DMS 273 (cell line): Measurements from ENCODE around the gene FN1.
"Not testable (repeated sequence)": the region's sequence is repeated elsewhere in the genome, so short reads cannot be mapped to it uniquely, and the experiment has no call there.

ENCODE experiments used
- DNase-seq: peaks from one replicate; lab custom pipeline; 2025; ENCODE audit not compliant: unreplicated experiment; lab: John Stamatoyannopoulos, UW

FN1 gene

DNA sequence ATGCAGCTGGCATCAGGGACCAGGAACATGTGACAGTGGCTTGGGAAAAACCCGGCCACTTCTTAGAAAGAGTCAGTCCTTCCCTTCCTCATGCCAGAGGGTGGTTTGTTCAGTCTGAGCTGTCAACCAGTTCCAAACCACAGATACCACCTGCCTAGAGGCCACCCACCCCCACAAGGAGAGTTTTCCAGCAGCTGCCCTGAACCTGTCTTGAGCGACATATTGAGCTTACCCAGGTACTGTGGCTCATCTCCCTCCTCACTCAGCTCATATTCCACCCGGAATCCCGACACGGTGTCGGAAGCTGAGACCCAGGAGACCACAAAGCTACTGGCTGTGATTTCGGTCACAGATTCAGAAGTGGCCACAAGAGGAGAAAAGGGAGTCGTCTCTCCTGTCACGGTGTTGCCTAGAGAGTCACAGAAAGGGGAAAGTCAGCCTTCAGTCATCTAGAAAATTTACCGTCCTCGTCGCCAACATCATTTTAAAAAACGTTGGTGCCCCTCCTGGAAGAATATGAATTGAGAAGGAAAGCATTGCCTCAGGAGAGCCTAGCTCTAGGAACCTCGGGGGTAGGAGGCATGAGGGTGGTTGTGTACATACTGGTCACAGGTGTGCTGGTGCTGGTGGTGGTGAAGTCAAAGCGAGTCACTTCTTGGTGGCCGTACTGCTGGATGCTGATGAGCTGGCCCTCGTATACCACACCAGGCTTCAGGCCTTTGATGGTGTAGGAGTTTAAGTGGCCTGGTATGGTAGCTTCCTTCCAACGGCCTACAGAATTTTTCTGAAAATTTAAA, 26.3 kb downstream of the FN1 start:
- no peak for DNase-seq

DNA sequence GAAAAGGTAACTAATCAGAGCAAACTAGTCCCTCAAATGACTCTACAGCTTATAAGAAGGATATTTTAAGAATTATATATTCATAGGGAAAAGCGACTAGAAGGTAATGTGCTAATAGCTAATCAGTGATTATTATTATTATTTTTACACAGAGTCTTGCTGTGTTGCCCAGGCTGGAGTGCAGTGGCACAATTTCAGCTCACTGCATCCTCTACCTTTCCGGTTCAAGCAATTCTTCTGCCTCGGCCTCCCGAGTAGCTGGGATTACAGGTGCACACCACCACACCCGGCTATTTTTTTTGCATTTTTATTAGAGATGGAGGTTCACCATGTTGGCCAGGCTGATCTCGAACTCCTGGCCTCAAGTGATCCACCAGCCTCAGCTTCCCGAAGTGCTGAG, 27.4 kb downstream of the FN1 start:
- not testable (repeated sequence) for DNase-seq

DNA sequence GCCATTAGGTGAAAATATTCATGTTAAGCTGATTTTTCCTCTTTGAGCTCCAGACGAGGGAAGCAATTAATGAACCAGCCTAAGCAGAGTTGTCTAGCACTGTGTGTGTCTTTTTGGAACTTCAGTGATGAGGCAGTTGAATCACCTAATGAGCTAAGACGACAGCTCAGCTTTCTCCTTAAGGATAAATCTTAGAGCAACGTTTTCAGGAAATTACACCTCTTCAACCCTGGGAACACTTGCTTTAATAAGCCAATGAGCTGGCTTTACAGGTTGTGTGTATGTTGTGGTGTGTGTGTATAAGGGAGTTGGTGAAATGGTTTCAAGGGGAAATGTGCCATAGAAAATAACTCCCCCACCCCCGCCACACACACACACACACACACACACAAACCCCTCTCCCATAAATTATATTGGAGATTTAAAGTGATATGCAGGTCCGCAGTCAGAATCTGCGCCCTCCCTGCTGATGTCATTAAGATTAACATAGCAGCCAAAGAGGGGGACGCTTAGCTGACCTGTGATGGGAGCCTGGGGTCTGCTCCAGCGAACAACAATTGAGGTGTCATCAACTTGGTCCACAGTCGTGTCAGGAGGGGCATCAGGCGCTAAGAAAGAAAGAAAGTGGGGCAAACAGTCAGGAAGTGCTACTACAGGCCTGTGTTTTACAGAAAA, 28.1 kb downstream of the FN1 start:
- no peak for DNase-seq

DNA sequence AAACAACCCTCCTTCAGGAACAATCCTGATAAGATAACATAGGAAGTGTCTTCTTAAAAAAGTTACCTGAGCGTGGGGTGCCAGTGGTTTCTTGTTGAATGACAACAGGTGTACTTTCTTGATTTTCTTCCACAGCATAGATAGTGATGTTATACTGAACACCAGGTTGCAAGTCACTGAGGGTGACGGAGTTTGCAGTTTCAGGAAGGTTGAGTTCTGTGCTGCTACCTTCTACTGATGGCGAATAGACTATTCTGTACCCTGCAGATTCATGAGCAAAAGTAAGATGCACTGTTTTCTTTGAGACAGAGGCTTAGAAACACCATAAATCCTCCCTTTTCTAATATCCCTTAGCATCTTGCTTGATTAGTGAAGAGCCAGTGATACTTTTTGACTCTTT, 28.8 kb downstream of the FN1 start:
- DNase-seq, result no peak

DNA sequence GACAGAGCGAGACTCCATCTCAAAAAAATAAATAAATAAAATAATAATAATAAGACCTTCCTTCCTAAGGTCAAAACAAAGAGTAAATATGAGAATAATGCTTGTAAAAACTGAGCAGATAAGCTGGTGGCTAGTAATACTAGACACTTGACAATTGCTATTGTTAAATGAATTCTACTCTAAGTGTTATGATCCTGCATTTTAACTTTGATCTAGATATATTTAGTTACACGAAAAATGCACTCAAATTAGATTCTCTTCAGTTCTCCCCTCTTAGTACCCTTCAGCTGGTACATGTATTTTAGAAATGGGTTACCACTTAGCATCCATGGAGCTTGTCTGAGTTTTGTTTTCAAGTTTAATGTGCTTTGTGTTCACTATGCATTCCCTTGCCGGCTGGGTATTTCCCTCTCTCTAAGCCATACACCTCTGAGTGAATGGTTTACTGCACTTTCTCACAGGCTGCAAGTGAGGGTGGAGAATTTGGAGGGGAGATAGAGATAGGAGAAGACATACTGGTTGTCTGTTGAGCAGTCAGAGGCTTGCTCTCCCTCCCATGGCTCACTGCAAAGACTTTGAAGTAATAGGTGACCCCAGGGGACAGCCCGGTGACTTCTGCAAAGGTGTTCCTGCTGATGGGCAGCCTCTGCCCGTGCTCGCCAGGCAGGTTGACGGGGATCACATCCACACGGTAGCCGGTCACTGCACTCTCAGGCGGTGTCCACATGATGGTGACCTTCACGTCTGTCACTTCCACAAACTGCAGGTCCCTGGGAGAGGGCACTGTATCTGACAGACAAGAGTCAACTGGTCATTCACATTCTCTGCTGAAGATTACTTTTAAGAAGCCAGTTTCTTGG, 29.9 kb downstream of the FN1 start:
- no peak for DNase-seq

DNA sequence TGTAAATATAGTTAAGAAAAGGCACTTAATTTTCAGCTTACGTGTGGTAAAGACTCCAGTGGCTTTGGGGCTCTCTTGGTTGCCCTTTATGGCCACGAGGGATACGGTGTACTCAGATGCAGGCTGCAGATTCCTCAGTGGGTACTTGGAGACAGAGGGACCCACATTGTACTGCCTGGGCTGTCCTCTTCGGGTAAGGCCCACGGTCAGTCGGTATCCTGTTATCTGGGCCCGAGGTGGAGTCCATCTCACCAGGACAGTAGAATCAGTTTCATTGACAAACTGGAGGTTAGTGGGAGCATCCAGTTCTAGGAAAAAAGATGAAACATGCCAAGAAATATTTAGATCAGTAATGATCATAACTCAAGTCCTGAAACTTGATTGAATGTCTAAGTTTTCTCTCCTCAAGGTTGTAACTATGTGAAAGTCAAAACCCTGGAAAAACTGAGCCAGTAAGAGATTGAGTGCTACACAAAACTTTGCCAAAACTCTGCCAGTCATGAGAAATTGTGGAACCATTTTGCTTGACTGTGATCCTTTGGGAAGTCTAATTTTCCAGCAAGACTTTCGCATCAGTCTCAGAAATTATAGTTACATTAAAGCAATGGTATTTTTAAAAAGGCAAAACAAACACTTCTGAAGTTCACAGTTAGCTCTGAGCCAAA, 31.4 kb downstream of the FN1 start:
- DNase-seq, result no peak

DNA sequence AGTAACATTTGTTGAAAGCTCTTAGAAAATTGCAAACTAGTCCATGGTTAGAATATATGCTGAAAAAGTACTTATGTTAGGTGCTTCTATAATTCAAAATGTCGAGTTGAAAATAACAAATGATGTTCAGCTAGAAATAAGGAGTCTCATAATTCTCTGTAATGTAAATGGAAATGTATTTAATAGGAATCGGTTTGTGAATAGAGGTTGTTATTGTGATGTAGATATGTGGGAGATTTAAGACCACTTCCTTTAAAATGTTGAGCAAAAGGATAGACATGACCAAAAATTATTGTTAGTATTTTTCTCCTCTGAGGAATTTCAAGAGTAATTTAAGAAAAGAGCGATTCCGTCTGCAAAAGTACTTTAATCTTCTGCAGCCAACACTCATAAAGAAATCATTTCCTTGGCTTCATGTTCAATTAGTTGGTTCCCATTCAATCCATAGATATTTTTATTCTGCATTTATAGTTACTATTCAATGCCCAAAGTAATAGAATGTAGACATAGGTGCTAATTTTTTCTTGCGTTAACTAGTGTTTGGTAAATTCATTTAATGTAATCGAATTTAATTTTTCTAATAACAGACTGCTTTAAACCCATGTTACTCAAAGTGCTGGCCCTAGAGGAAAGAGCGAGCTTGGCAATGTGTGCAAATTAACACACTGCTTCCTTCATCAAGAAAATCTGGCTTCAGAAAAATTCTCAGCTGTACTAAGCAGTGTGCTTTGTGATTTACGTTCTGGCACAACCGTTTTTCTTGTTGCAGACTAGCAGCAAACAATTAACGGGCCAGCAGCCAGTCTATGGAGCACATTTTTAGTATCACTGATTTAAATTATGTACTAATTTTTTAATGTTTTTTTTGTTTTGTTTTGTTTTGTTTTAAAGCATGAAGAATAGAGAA, 32.2 kb downstream of the FN1 start:
- no peak for DNase-seq

DNA sequence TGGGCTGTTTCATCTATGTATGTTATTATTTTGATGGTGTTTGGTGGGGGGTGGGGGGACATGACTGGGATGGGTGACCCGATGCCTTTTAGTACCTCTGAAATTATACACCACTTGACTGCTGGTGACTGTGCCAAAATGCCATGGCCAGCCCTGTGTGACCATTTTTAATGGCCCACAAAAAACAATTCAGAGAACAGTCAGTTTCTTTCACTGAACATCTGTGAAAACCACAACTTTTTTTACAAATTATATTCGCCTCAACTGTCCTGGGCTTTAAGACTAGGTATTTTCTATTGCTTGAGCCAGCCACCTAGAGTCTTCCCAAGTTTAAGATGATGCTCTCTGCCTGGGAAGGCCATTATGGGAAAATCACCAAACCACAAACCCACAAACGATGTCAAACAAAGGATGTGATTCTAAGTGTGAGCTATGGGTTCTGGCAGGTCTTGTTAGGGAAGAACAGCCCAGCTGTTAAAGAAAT, 33.9 kb downstream of the FN1 start:
- DNase-seq, result no peak

DNA sequence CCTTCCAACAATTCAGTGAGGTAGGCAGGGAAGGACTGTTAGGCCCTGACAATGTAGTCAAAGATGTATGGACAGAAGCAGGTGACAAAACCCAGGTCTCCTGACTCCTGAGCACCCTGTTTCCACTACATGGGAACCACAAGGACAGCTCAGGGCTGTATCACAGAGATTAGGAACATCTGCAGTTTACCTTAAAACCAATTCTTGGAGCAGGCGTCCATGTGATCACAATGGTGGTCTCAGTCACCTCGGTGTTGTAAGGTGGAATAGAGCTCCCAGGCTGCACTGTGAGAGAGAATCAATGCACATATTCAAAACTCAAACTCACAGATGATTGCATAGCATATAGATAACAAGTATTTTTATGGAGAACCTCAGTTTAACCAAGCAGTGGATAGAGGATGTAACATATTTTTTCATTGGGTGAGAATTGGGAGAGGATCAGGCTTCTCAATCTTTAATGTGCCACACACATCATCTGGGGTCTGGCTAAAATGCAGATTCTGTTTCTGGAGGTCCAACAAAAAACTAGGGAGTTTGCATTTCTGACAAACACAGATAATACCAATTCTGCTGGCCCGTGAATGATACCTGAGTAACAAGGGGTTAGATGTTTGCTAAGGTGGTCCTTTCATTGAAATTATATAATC, 36.7 kb downstream of the FN1 start:
- no peak for DNase-seq

DNA sequence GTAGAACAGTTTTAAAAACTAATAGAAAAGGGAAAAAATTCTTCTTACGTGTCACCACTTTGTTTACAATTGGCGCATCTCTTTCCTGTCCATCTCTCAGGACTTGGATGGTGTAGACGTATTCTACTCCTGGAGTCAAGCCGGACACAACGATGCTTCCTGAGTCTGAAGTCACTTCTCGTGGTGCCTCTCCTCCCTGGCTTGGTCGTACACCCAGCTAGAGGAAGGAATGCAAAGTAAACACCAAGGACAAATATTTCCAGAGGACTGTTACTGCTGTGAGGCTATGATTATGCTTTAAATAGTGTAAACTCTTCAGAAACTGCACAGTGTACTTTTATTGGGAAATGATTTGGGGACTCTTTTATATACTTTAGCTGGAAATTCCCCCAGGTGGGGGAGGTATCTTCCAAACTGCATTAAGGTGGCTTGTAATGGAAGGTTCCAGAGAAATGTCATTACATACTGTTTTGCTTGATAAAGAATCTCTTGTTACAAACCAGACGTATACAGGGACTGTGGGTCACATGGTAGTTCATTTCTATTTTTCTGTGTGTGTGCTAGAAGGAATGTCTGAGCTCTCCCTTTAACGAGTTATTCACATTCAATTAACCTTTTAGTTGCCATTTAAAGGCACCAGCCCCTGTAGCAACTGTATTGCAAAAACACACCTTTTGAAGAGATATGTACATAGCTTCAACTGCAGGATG, 38.1 kb downstream of the FN1 start:
- no peak for DNase-seq

DNA sequence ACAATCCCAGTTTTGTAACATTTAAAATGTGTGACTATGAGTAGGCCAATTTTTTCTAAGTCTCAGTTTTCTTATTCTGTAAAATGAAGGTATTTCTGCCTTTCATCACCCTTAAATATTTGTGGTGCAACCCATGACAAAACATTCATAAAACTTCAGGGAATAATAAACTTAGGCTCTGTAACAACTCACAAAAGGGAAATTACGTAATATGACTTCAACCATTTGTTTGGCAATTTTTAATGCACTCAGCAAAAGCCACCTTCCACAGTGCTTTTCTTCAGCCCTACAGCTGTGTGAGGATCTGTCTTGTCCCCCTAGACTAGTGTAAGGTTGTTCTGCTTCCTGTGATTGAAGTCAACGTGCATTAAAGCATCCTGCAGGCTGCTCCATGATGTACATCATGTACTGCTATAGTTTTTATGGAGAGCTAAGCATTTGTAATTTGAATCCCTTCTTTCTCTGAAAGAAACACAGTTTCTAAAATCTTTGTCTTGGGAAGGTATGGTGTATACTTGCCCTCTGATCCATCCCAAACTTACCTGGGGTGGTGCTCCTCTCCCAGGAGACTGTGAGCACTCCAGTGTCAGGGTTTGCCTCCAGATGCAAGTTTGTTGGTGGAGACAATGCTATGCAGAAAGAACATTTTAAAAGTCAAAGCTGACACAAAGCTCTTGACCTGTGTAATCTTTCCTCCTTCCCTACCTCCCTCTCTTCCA, 39.1 kb downstream of the FN1 start:
- no peak for DNase-seq

DNA sequence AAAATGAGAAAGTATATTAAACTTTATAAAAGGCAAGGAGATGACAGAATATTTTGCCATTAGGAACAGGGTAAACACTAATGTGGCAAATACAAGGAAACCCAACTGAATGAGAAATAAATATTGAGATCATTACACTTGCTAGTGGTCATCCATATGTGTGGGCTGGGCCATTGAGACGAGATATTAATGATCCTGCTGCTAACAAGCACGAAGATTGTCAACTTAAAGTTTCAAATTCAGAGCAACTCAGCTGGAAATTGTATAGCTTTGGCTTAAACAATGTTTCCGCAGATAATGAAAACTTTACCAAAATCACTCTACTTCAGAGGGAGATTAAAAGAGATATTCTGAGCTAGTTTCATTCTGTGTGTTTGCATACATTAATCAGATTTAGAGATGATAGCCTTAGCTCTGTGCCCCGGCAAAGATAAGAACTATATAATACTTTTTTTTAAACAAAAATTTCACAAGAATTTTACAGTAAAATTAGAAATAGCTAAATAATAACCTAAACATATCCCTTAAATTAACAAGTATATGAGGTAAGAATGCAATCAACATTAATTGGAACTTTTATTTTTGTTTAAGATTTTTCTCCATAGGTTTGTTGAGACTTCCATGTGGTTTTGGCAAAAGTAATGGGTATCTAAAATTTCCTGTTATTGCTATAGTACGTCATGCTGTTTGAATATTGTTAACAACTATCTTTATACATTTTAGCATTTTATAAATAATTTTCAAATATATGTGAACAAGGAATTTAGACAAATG, 40.0 kb downstream of the FN1 start:
- no peak for DNase-seq

DNA sequence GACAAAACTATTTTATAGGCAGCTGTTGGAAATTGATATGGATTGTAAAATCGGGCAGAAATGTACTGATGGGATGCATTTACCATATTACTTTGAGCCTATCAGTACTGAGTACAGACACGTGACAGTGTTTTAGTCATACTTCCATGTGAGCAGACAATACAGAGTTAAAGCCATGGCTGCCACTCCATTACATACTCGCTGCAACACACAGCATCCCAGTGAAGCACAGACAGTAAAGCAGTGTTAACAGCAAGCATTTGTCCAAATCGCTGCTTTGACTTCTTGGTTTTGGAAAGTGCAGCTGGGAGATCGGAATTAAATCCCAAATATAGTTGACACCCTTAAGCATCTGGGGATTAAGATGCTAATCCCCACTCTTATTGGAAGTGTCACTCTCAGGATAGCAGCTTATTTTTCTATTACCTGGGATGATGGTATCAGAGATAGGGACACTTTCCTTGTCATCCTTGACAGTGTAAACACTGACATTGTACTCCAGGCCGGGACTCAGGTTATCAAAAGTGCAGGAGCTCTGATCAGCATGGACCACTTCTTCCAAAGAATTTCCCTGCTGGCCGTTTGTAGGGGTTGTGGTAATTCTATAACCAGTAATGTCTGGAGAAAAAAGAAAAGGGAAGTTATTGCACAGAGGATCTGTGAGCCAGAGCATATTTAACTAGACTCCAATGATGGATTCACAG, 41.6 kb downstream of the FN1 start:
- no peak for DNase-seq

DNA sequence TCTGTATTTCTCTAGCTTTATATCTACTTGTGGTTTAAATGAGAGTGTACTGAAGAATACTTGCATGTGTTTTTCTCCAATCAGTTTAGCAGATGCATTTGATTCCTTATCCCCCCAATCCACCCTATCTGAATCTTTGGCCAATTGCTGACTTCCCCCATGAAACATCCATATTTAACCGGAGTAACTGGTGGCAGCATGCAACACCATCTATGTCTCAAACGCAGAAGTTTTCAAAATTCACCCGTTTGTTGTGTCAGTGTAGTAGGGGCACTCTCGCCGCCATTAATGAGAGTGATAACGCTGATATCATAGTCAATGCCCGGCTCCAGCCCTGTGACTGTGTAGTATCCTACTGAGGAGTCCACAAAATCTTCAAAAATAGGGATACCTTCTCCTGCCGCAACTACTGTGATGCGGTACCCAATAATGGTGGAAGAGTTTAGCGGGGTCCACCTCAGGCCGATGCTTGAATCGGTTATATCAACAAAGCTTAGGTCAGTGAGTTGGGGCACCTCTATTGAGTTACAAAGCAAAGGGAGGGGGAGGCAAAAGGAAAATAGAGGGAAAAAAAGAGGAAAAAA, 43.1 kb downstream of the FN1 start:
- no peak for DNase-seq

DNA sequence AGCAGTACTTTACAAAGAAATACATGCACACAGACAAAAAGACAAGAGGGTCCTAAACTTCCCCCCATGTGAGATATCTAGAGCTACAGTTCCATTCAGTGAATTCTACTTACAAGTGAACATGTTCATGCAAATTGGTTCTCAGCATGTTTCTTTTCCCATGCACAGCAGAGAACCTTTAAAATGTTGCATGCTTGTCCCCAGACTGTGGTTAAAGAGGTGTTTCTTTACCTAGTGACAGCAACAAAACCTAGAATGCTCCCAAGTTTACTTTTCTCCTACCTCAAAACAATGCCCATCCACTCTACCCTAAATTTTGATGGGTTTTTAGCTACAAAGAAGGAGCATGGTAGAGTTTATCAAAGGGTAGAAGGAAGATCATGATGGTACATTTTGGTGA, 43.7 kb downstream of the FN1 start:
- no peak for DNase-seq

DNA sequence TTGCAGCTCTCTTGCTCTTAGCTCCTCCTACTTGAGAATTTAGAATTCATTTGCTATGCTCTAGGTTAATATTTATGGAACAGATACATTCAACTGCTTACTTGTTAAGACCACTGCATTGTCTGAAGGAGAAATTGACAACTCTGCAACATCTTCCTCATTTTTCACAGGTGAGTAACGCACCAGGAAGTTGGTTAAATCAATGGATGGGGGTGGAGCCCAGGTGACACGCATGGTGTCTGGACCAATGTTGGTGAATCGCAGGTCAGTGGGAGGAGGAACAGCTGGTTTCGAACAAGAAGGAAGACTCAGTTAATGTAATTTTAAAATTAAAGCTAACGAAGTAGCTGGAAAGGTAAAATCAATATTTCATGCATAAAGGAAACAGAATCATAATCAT, 44.3 kb downstream of the FN1 start:
- no peak for DNase-seq

DNA sequence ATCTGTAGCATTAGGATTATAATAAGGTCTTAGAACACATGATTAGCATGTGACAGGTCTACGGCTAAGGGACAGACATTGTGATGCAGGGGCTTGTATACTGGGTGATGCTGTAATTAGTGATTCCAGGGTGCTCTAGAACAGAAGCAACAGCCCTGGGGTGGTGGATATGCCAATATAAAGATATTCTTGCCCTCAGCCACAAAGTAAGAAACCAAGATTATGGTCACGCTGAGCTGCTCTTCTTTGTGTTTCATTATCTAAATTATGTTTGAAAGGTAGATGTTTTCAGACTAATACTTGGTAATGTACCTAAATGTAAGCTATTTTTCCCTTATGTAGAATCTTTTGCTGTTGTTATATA, 45.3 kb downstream of the FN1 start:
- no peak for DNase-seq
